Trophoblast cell (in vitro differentiated cells and primary cell): ENCODE measurements around the gene MINPP1.
A peak's percentile ranks its signal among the peaks of the same experiment; 100 is the strongest.
"Not testable (repeated sequence)": the region's sequence is repeated elsewhere in the genome, so short reads cannot be mapped to it uniquely, and the experiment has no call there.

ENCODE experiments used
- DNase-seq, 2 donors: peaks; one replicate each; pipeline ENCODE4 v3.0.0-alpha.2; 2016
- H2AFZ ChIP-seq: 2 replicates; pipeline ENCODE4 v1.6.1; 2013; ENCODE audit warnings: low read length, moderate library complexity, mild to moderate bottlenecking; ENCODE audit not compliant: insufficient read depth, poor library complexity
- H2AK5ac ChIP-seq: 2 replicates; pipeline ENCODE4 v1.6.1; 2013; ENCODE audit warnings: mild to moderate bottlenecking, low read length
- H2BK120ac ChIP-seq: 2 replicates; pipeline ENCODE4 v1.6.1; 2013; ENCODE audit warnings: low read length, mild to moderate bottlenecking, moderate library complexity; ENCODE audit not compliant: insufficient read depth, poor library complexity
- H2BK12ac ChIP-seq: 2 replicates; pipeline ENCODE4 v1.6.1; 2013; ENCODE audit warnings: mild to moderate bottlenecking, low read length, moderate library complexity
- H2BK5ac ChIP-seq: 2 replicates; pipeline ENCODE4 v1.6.1; 2013; ENCODE audit warnings: low read length, low read depth, moderate library complexity, mild to moderate bottlenecking; ENCODE audit not compliant: poor library complexity
- H3K14ac ChIP-seq: 2 replicates; pipeline ENCODE4 v1.6.1; 2013; ENCODE audit warnings: mild to moderate bottlenecking, low read length
- H3K18ac ChIP-seq: 2 replicates; pipeline ENCODE4 v1.6.1; 2013; ENCODE audit warnings: mild to moderate bottlenecking, low read length
- H3K23ac ChIP-seq: 2 replicates; pipeline ENCODE4 v1.6.1; 2013; ENCODE audit warnings: low read length
- H3K27ac ChIP-seq: 2 replicates; pipeline ENCODE4 v1.5.1; 2013; ENCODE audit warnings: low read depth, mild to moderate bottlenecking, inconsistent platforms, low read length, moderate library complexity
- H3K27me3 ChIP-seq: 2 replicates; pipeline ENCODE4 v1.6.1; 2013; ENCODE audit warnings: inconsistent platforms, mild to moderate bottlenecking, low read length, moderate library complexity; ENCODE audit not compliant: insufficient read depth
- H3K36me3 ChIP-seq, 2 experiments: 1 replicate in 1 of 2; 2 replicates in 1 of 2; pipeline ENCODE4 v1.6.1; 2013; ENCODE audit warnings: low read length in 2 of 2, mild to moderate bottlenecking in 2 of 2, moderate library complexity in 1 of 2; ENCODE audit not compliant: insufficient read depth in 2 of 2, control insufficient read depth in 1 of 2
- H3K4ac ChIP-seq: 2 replicates; pipeline ENCODE4 v1.6.1; 2013; ENCODE audit warnings: low read depth, mild to moderate bottlenecking, low read length, moderate library complexity
- H3K4me1 ChIP-seq, 2 experiments: 1 replicate in 1 of 2; 2 replicates in 1 of 2; pipeline ENCODE4 v1.6.1; 2013; ENCODE audit warnings: low read length in 2 of 2, mild to moderate bottlenecking in 2 of 2, moderate library complexity in 1 of 2; ENCODE audit not compliant: insufficient read depth in 2 of 2, control insufficient read depth in 1 of 2
- H3K4me2 ChIP-seq: 2 replicates; pipeline ENCODE4 v1.6.1; 2013; ENCODE audit warnings: inconsistent platforms, mild to moderate bottlenecking, low read length, moderate library complexity
- H3K4me3 ChIP-seq: 2 replicates; pipeline ENCODE4 v1.5.1; 2013; ENCODE audit warnings: mild to moderate bottlenecking, low read depth, low read length, inconsistent platforms
- H3K79me1 ChIP-seq: one replicate; pipeline ENCODE4 v1.6.1; 2013; ENCODE audit warnings: low read length
- H3K79me2 ChIP-seq: 2 replicates; pipeline ENCODE4 v1.6.1; 2013; ENCODE audit warnings: low read length, mild to moderate bottlenecking; ENCODE audit not compliant: control insufficient read depth, insufficient read depth, poor library complexity
- H3K9ac ChIP-seq: 2 replicates; pipeline ENCODE4 v1.6.1; 2013; ENCODE audit warnings: mild to moderate bottlenecking, low read length
- H3K9me3 ChIP-seq: 2 replicates; pipeline ENCODE4 v1.6.1; 2013; ENCODE audit warnings: low read depth, mild to moderate bottlenecking, control low read depth, inconsistent platforms, low read length; ENCODE audit not compliant: insufficient read depth
- H4K12ac ChIP-seq: 2 replicates; pipeline ENCODE4 v1.6.1; 2013; ENCODE audit warnings: low read depth, mild to moderate bottlenecking, low read length, moderate library complexity
- H4K8ac ChIP-seq: 2 replicates; pipeline ENCODE4 v1.6.1; 2013; ENCODE audit warnings: low read depth, mild to moderate bottlenecking, low read length, moderate library complexity
- H4K91ac ChIP-seq: one replicate; pipeline ENCODE4 v1.6.1; 2013; ENCODE audit warnings: low read depth, mild to moderate bottlenecking, low read length, moderate library complexity
- WGBS: extraction: QIAGEN DNeasy Blood & Tissue Kit; methylation state at CpG from one replicate; pipeline ENCODE4 v1.1.7; 2013; ENCODE audit warnings: missing lambda C conversion rate; ENCODE audit not compliant: insufficient read length, insufficient coverage; ENCODE audit errors: extremely low coverage; 5-methylcytosine and 5-hydroxymethylcytosine counted together

The MINPP1 gene

DNA sequence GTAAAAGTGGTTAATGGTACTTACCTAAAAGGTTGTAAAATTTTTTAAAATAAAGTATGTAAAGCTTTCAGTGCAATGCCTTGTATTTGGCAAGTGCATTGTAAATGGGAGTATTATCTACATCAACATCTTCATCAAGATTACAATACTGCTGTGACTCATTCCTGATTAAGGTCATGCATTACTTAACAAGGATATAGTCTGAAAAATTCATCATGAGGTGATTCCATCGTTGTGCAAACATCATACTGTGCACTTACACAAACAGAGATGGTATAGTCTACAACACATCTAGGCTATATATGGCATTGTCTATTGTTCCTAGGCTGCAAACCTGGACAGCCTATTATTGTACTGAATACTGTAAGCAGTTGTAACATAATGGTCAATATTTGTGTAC lies 16.0 kb upstream of the MINPP1 start:
- H2BK120ac ChIP-seq, H3K79me1 ChIP-seq, H4K91ac ChIP-seq, H3K36me3 ChIP-seq, H2AK5ac ChIP-seq, H2BK5ac ChIP-seq, H2AFZ ChIP-seq, H3K14ac ChIP-seq, H3K4me1 ChIP-seq, H3K4me3 ChIP-seq, H3K9me3 ChIP-seq, H3K27me3 ChIP-seq, H4K8ac ChIP-seq, H3K4me2 ChIP-seq, H2BK12ac ChIP-seq, H3K79me2 ChIP-seq, H3K18ac ChIP-seq, H3K9ac ChIP-seq, H4K12ac ChIP-seq, H3K4ac ChIP-seq, H3K23ac ChIP-seq, H3K27ac ChIP-seq: not testable (repeated sequence)
- peak in 1 of 2 donors; percentile 58 for DNase-seq
- WGBS, result no CpG with 5 or more reads among the region's 1 CpG

GRCh38 chr10:87490285-87490684 lies 14.4 kb upstream of the MINPP1 start:
- H3K79me1 ChIP-seq, H3K9me3 ChIP-seq, H2BK5ac ChIP-seq, H3K18ac ChIP-seq, H3K36me3 ChIP-seq, H3K23ac ChIP-seq, DNase-seq, H3K27me3 ChIP-seq, H3K79me2 ChIP-seq, H3K27ac ChIP-seq, H2BK12ac ChIP-seq, H3K14ac ChIP-seq, H4K8ac ChIP-seq, H2AK5ac ChIP-seq, H4K91ac ChIP-seq, H3K9ac ChIP-seq, H2AFZ ChIP-seq, H3K4me1 ChIP-seq, H3K4me3 ChIP-seq, H4K12ac ChIP-seq, H3K4me2 ChIP-seq, H2BK120ac ChIP-seq, H3K4ac ChIP-seq: not testable (repeated sequence)
- no CpG with 5 or more reads among the region's 3 CpGs for WGBS

DNA sequence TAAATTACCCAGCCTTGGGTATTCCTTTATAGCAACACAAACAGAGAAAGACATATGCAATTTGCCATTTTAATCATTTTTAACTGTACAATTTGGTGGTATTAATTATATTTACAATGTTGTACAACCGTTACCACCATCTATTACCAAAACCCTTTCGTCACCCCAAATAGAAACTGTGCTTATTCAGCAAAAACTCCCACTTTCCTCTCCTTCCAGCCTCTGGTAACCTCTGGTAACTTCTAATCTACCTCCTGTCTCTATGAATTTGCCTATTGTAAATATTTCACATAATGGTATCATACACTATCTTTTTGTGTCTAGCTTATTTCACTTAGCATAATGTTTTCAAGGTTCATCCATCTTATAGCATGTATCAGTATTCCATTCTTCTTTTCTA lies 12.2 kb upstream of the MINPP1 start:
- not testable (repeated sequence) for H3K79me2 ChIP-seq

GRCh38 chr10:87495446-87495845 lies 9.2 kb upstream of the MINPP1 start:
- not testable (repeated sequence) for H3K14ac ChIP-seq, H3K79me2 ChIP-seq, H3K4me1 ChIP-seq, H3K9ac ChIP-seq, H2BK12ac ChIP-seq, H3K27me3 ChIP-seq, H4K12ac ChIP-seq, H3K18ac ChIP-seq, H3K9me3 ChIP-seq, H3K4me3 ChIP-seq, H2AK5ac ChIP-seq, DNase-seq, H3K27ac ChIP-seq, H2BK5ac ChIP-seq, H2BK120ac ChIP-seq, H3K36me3 ChIP-seq, H3K79me1 ChIP-seq, H3K23ac ChIP-seq, H3K4ac ChIP-seq, H2AFZ ChIP-seq, H3K4me2 ChIP-seq, H4K91ac ChIP-seq, H4K8ac ChIP-seq
- no CpG with 5 or more reads among the region's 5 CpGs for WGBS

More for the DNA sequence above, 12.2 kb upstream of the MINPP1 start:
- not testable (repeated sequence) for H3K36me3 ChIP-seq, H3K18ac ChIP-seq, H2AK5ac ChIP-seq, H3K79me1 ChIP-seq, H3K23ac ChIP-seq, H4K91ac ChIP-seq, H3K4me1 ChIP-seq, H3K4me2 ChIP-seq, H2AFZ ChIP-seq, H2BK120ac ChIP-seq, H3K9me3 ChIP-seq, H4K8ac ChIP-seq, H2BK12ac ChIP-seq, H3K14ac ChIP-seq, H4K12ac ChIP-seq, H3K4me3 ChIP-seq, H3K4ac ChIP-seq, H3K9ac ChIP-seq, H3K27me3 ChIP-seq, H3K27ac ChIP-seq, H2BK5ac ChIP-seq, DNase-seq
- no CpG with 5 or more reads among the region's 2 CpGs for WGBS
